IMR-90 (cell line): ENCODE data around the gene ZNF385D. TPM values are rescaled to one million over a fixed set of nuclear protein-coding genes. Genes with fewer than 3 reads are reported as not detected.
"Not testable (repeated sequence)": the region's sequence is repeated elsewhere in the genome, so short reads cannot be mapped to it uniquely, and the experiment has no call there.

Source experiments
- ATAC-seq: fragments of 200-7000 bp; cut with Tn5 transposase; 2 replicates; pipeline ENCODE4 v1.9.1; 2020; ENCODE audit warnings: low read depth, mild to moderate bottlenecking, moderate library complexity
- BruUV-seq: library from RNA; stranded (reverse); fragments of 400-500 nt; replicated peaks from 2 replicates; lab custom pipeline; 2021; lab: Mats Ljungman, UMichigan
- CTCF ChIA-PET: fragments of 300-600 bp; formaldehyde crosslinking; extraction: SDS; loops from one replicate; lab custom pipeline; 2021; ENCODE audit warnings: antibody characterized with exemption; lab: Yijun Ruan, JAX
- POLR2A ChIA-PET: fragments of 300-600 bp; sonication (Branson Sonifier 250); formaldehyde crosslinking; loops from one replicate; lab custom pipeline; 2022; ENCODE audit warnings: antibody characterized with exemption; ENCODE audit not compliant: unreplicated experiment; lab: Charles Lee
- DNase-seq: peaks from one replicate; pipeline ENCODE4 v3.0.0; 2013
- H2AFZ ChIP-seq: replicated peaks from 2 replicates; pipeline ENCODE3; 2013; ENCODE audit warnings: low read length, mild to moderate bottlenecking; ENCODE audit not compliant: poor library complexity
- H2AK5ac ChIP-seq: 2 replicates; pipeline ENCODE4 v1.6.1; 2013; ENCODE audit warnings: low read depth, low read length, inconsistent platforms
- H2AK9ac ChIP-seq: replicated peaks from 2 replicates; pipeline ENCODE3; 2013; ENCODE audit warnings: mild to moderate bottlenecking, low read depth, low read length, moderate library complexity; ENCODE audit not compliant: poor library complexity
- H2BK120ac ChIP-seq: 2 replicates; pipeline ENCODE4 v1.6.1; 2013; ENCODE audit warnings: low read depth, low read length, inconsistent platforms
- H2BK15ac ChIP-seq: 3 replicates; pipeline ENCODE4 v1.6.1; 2013; ENCODE audit warnings: low read depth, low read length, inconsistent platforms
- H2BK20ac ChIP-seq: 2 replicates; pipeline ENCODE4 v1.6.1; 2013; ENCODE audit warnings: low read depth, mild to moderate bottlenecking, inconsistent platforms, low read length, moderate library complexity
- H2BK5ac ChIP-seq: 2 replicates; pipeline ENCODE4 v1.6.1; 2013; ENCODE audit warnings: mild to moderate bottlenecking, low read depth, low read length, inconsistent platforms; ENCODE audit not compliant: poor library complexity, severe bottlenecking
- H3K14ac ChIP-seq: replicated peaks from 2 replicates; pipeline ENCODE4 v1.6.1; 2013; ENCODE audit warnings: low read depth, low read length, inconsistent platforms
- H3K18ac ChIP-seq: 2 replicates; pipeline ENCODE4 v1.6.1; 2013; ENCODE audit warnings: low read depth, low read length, control low read depth
- H3K23ac ChIP-seq: 2 replicates; pipeline ENCODE4 v1.6.1; 2013; ENCODE audit warnings: low read depth, low read length, inconsistent platforms
- H3K27ac ChIP-seq: 2 replicates; pipeline ENCODE4 v1.5.1; 2013; ENCODE audit warnings: mild to moderate bottlenecking, control low read depth, low read length; ENCODE audit not compliant: insufficient read depth
- H3K27me3 ChIP-seq: 2 replicates; pipeline ENCODE4 v1.6.1; 2013; ENCODE audit warnings: low read length; ENCODE audit not compliant: control insufficient read depth, insufficient read depth
- H3K36me3 ChIP-seq: 2 replicates; pipeline ENCODE4 v1.6.1; 2013; ENCODE audit warnings: low read length, mixed read lengths; ENCODE audit not compliant: control insufficient read depth, insufficient read depth
- H3K4ac ChIP-seq: 2 replicates; pipeline ENCODE4 v1.6.1; 2013; ENCODE audit warnings: low read depth, low read length, inconsistent platforms
- H3K4me1 ChIP-seq: 2 replicates; pipeline ENCODE4 v1.6.1; 2013; ENCODE audit warnings: low read length, mixed read lengths; ENCODE audit not compliant: control insufficient read depth, insufficient read depth
- H3K4me2 ChIP-seq: 2 replicates; pipeline ENCODE4 v1.6.1; 2013; ENCODE audit warnings: low read depth, mild to moderate bottlenecking, control low read depth, low read length, moderate library complexity
- H3K4me3 ChIP-seq: 2 replicates; pipeline ENCODE4 v1.5.1; 2013; ENCODE audit warnings: low read depth, mild to moderate bottlenecking, control low read depth, low read length, moderate library complexity; ENCODE audit not compliant: insufficient read depth
- H3K56ac ChIP-seq: 2 replicates; pipeline ENCODE4 v1.6.1; 2013; ENCODE audit warnings: low read length, inconsistent platforms; ENCODE audit not compliant: insufficient read depth; ENCODE audit errors: extremely low read depth
- H3K79me1 ChIP-seq, 2 experiments: 2 replicates each; pipeline ENCODE4 v1.6.1; 2013; ENCODE audit warnings: low read length in 2 of 2, inconsistent platforms in 1 of 2, low read depth in 1 of 2
- H3K9ac ChIP-seq: 2 replicates; pipeline ENCODE4 v1.6.1; 2013; ENCODE audit warnings: low read depth, low read length, control low read depth
- H3K9me1 ChIP-seq: 2 replicates; pipeline ENCODE4 v1.6.1; 2013; ENCODE audit warnings: low read length, inconsistent platforms; ENCODE audit not compliant: insufficient read depth
- H3K9me3 ChIP-seq: 2 replicates; pipeline ENCODE4 v1.6.1; 2013; ENCODE audit warnings: low read length; ENCODE audit not compliant: control insufficient read depth, insufficient read depth
- H4K20me1 ChIP-seq: 2 replicates; pipeline ENCODE4 v1.6.1; 2013; ENCODE audit warnings: low read length, inconsistent platforms; ENCODE audit not compliant: insufficient read depth
- H4K5ac ChIP-seq: 2 replicates; pipeline ENCODE4 v1.6.1; 2013; ENCODE audit warnings: mild to moderate bottlenecking, low read depth, low read length, control low read depth
- H4K8ac ChIP-seq, 2 experiments: 2 replicates each; pipeline ENCODE4 v1.6.1; 2013; ENCODE audit warnings: low read depth in 2 of 2, low read length in 2 of 2, control low read depth in 1 of 2, inconsistent platforms in 1 of 2
- H4K91ac ChIP-seq: 2 replicates; pipeline ENCODE4 v1.6.1; 2013; ENCODE audit warnings: low read depth, low read length, inconsistent platforms; ENCODE audit not compliant: insufficient read depth
- BHLHE40 ChIP-seq: fragments of 150-350 bp; IDR thresholded peaks from 2 replicates; pipeline ENCODE4 v1.6.1; 2016; ENCODE audit warnings: mild to moderate bottlenecking, low read depth, low read length
- NFE2L2 ChIP-seq: fragments of 150-350 bp; IDR thresholded peaks from 2 replicates; pipeline ENCODE4 v1.6.1; 2016; ENCODE audit warnings: low read depth, mild to moderate bottlenecking, low read length
- WGBS, 2 experiments: methylation state at CpG; one replicate each; pipeline versions ENCODE4 v1.1.5 to v1.1.7; 2013; ENCODE audit warnings: missing lambda C conversion rate in 2 of 2; ENCODE audit not compliant: insufficient read length in 1 of 2; ENCODE audit errors: extremely low coverage in 2 of 2; 5-methylcytosine and 5-hydroxymethylcytosine counted together
- dilution Hi-C: fragments of 300-500 bp; cut with HindIII; formaldehyde crosslinking; loops from one replicate; pipeline ENCODE4 v1.14.3; 2018; ENCODE audit warnings: low sequenced_read_pairs; ENCODE audit not compliant: unreplicated experiment
- in situ Hi-C: fragments of 300-500 bp; cut with MboI; formaldehyde crosslinking; loops from 3 replicates; pipeline ENCODE4 v1.14.3; 2019; ENCODE audit warnings: low sequenced_read_pairs, inconsistent platforms, mixed read lengths
- intact Hi-C: fragments of 100-400 bp; cut with micrococcal nuclease; formaldehyde crosslinking; loops from 2 replicates; pipeline ENCODE4 v1.10.0; 2022
- polyA plus RNA-seq, 3 experiments: library from polyadenylated mRNA; depleted of rRNA; stranded (reverse); fragments of >200 nt; gene quantifications; 2 replicates each; pipeline ENCODE4 v1.2.3, GENCODE V29; 2012; ENCODE audit warnings: low replicate concordance in 1 of 3
- total RNA-seq: library from RNA; depleted of rRNA; stranded (reverse); fragments of >200 nt; gene quantifications from 2 replicates; pipeline ENCODE4 v1.2.3, GENCODE V29; 2012

The ZNF385D gene
- total and polyA plus RNA-seq, 2 of the 4 experiments (the other 2 are of a cell fraction) = 0.18 to 2.4 TPM

DNA sequence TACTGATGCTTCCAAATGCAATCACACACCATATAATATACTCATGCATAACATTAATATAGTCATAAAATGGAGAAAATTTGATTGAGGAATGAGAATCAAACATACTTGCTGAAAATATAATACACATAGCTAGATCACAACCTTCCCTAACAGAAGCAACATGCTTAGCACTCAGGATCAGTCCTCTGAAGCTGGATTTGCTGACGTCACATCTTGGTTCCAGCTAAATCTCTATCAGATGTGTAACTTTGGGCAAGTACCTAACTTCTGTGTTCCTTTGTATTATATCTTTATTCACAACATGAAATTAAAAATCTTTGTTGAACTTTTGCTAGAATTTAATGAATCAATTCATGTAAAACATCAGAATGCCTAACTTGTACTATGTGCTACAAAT, 263.5 kb downstream of the ZNF385D start:
- CTCF ChIA-PET = no interaction called here
- Histone ChIP-seq H3K56ac (no peak overlapping the region), H4K8ac (no peak overlapping the region), H4K5ac (no peak overlapping the region), H3K23ac (no peak overlapping the region), H3K9me1 (no peaks in the 10 kb centered on the region), H4K91ac (no peak overlapping the region), H3K4ac (no peak overlapping the region), H3K4me2 (no peak overlapping the region), H3K4me1 (no peaks in the 10 kb centered on the region), H2BK120ac (no peak overlapping the region), H3K18ac (no peak overlapping the region), H4K20me1 (no peaks in the 10 kb centered on the region), H2BK20ac (no peak overlapping the region), H2BK5ac (no peak overlapping the region), H2AK9ac (no peak overlapping the region), H3K79me1 (no peaks in the 10 kb centered on the region), H3K9ac (no peak overlapping the region), H2AK5ac (no peak overlapping the region), H3K27me3 (no peaks in the 10 kb centered on the region), H2BK15ac (no peak overlapping the region), H2AFZ (no peak overlapping the region), H3K27ac (no peak overlapping the region), H3K36me3 (no peaks in the 10 kb centered on the region), H3K14ac (no peak overlapping the region), H3K9me3 (no peaks in the 10 kb centered on the region), H3K4me3 (no peak overlapping the region)
- TF ChIP-seq BHLHE40 = no peak
- no peak for TF ChIP-seq NFE2L2
- no CpG with 5 or more reads among the region's 1 CpG for WGBS, 2 experiments
- intact Hi-C loops = loop anchor here (10.0 kb wide), 1 partner anchor 627 kb away; no protein-coding TSS in a partner anchor
- DNase-seq (no peak), ATAC-seq (no peak)
- no TSS peak for BruUV-seq
- dilution Hi-C loops = no loop called here
- in situ Hi-C loops = loop anchor here (10.0 to 25.0 kb wide), 2 partner anchors 973 to 1150 kb away; no protein-coding TSS in a partner anchor
- POLR2A ChIA-PET = no interaction called here

DNA sequence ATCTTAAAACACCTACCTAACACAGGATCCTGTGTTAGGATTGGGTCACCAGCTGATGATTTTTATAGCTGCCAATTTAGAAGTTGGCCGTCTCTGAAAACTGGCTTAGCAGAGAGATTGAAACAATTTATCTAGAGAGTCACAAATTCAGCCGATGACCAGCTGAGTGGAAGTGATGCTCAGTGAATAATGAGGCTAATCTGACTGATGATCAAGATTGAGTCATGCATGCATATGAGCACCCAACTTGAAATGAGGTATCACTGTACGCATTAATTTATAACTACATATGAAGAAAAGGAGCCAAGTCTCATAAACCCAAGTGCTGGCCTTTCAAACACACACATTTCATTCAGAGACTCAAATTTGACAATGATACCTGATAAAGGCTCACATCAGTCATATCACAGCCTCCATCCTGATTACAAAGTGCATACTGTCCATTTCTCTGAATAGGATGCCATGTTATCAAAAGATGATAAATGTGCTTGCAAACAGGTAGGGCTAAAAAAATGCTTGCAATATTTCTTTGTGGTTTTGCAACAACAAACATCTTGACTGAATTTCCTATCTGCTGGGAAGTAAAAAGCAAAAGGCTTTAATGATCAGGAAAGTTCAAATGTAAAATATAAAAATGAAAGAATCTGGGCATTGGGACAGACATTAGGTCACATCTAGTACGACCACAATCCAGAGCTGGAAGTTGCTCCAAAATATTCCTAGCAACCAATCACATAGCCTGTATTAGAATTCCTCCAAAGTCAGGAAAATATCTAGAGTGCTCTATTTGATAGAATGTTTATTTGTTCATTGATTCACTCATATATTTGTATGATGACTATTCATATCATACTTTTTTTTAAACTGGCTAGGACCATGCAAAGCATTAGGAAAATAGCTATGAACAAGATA, 264.7 kb downstream of the ZNF385D start:
- ATAC-seq, H3K4ac ChIP-seq, H4K5ac ChIP-seq, H3K56ac ChIP-seq, H3K27ac ChIP-seq, H2BK15ac ChIP-seq, H4K8ac ChIP-seq, H3K9me3 ChIP-seq, H3K4me2 ChIP-seq, H3K36me3 ChIP-seq, H3K27me3 ChIP-seq, H2AK9ac ChIP-seq, H3K18ac ChIP-seq, H2BK120ac ChIP-seq, BruUV-seq, H3K23ac ChIP-seq, H3K4me3 ChIP-seq, POLR2A ChIA-PET, H2AK5ac ChIP-seq, H3K9ac ChIP-seq, H3K4me1 ChIP-seq, H2BK20ac ChIP-seq, H3K79me1 ChIP-seq, dilution Hi-C loops, H2BK5ac ChIP-seq, H4K91ac ChIP-seq, CTCF ChIA-PET, H3K14ac ChIP-seq, H2AFZ ChIP-seq, H3K9me1 ChIP-seq, H4K20me1 ChIP-seq: not testable (repeated sequence)
- WGBS, 2 experiments = no CpG with 5 or more reads among the region's 4 CpGs
- peak; percentile 13 for DNase-seq
- intact Hi-C loops (loop anchor here (10.0 kb wide), 1 partner anchor 629 kb away; no protein-coding TSS in a partner anchor), in situ Hi-C loops (loop anchor here (10.0 to 25.0 kb wide), 2 partner anchors 971 to 1149 kb away; no protein-coding TSS in a partner anchor)
